ENCODE data around the gene NBDY. TPM values are rescaled to one million over a fixed set of nuclear protein-coding genes. Genes with fewer than 3 reads are reported as not detected.

The NBDY gene
- total RNA-seq, 1 experiment from 2014 or later = 22.4 TPM

DNA sequence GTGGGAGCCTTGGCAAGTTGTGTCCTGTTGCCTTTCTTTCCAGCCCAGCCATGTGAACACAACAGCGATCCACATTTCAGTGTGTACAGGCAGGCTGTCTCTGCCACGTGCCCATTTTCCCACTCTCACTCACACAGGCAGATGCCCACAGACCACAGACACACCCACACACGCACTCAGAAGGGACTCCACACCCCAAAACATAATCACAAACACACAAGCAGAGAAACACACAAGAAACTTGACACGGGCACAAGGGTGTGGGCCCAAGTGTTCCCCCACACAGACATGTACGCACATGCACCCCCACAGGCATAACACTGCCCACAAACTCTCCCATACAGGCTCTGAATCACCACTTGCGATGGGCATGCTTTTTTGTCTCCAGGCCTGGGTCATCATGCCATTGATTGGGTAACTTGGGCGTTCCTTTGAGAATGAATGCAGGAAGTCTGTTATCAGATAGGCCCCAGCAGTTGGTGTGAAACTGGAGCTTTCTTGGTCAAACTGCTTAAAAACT lies 84.3 kb downstream of the NBDY start:
- no peak for DNase-seq (ENCODE audit: low read depth)
- in situ Hi-C loops (cut with HindIII; ENCODE audit: low pct_unique_long_range_greater_than_20kb, low sequenced_read_pairs) = no loop called here

- DNase-seq (ENCODE audit: low read depth) = no peak
- in situ Hi-C loops (cut with HindIII; ENCODE audit: low pct_unique_long_range_greater_than_20kb, low sequenced_read_pairs) = no loop called here
These were observed 88.1 kb downstream of the NBDY start for GRCh38 chrX:56817179-56817578.

DNA sequence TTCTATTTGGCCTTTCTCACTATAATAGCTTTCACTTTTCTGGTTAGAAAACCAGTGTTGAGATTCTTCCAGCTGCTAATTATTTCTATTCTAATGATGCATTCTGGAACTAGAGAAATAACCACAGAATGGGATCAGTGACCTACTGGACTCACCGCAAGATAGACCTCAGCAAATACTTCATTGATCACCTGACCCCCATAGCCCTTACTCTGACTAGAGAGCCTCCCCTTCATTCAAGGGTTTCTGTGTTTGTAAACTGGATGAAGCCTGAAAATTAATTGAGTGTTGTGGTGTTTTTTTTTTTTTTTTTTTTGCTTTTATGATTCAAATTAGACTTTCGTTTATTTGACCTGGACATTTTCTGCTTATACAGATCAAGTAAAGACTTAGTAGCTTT lies 97.0 kb downstream of the NBDY start:
- in situ Hi-C loops (cut with HindIII; ENCODE audit: low pct_unique_long_range_greater_than_20kb, low sequenced_read_pairs) = no loop called here
- DNase-seq (ENCODE audit: low read depth) = no peak

DNA sequence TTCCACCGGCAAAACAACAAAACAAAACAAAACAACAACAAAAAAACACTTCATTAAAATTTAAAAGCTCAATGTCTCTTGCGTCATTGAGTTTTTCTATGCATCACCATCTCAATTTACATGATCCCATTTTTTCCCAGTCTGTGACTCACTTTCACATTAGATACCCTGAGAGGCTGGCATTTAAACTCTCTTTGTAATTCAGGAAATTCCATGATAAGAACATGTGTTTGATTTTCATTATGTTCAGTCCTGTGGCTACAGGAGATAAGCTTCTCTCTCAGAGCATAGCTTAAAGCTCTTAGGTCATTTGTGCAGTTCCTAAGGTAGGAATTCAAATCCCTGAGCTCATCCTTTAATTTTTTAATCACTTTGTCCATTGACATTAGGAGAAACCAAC lies 104.6 kb downstream of the NBDY start:
- in situ Hi-C loops (cut with HindIII; ENCODE audit: low pct_unique_long_range_greater_than_20kb, low sequenced_read_pairs) = no loop called here
- no peak for DNase-seq (ENCODE audit: low read depth)

GRCh38 chrX:56853436-56853835 lies 124.4 kb downstream of the NBDY start:
- DNase-seq (ENCODE audit: low read depth) = no peak
- in situ Hi-C loops (cut with HindIII; ENCODE audit: low pct_unique_long_range_greater_than_20kb, low sequenced_read_pairs) = no loop called here

GRCh38 chrX:56857042-56857441 lies 128.0 kb downstream of the NBDY start:
- in situ Hi-C loops (cut with HindIII; ENCODE audit: low pct_unique_long_range_greater_than_20kb, low sequenced_read_pairs) = no loop called here
- no peak for DNase-seq (ENCODE audit: low read depth)

DNA sequence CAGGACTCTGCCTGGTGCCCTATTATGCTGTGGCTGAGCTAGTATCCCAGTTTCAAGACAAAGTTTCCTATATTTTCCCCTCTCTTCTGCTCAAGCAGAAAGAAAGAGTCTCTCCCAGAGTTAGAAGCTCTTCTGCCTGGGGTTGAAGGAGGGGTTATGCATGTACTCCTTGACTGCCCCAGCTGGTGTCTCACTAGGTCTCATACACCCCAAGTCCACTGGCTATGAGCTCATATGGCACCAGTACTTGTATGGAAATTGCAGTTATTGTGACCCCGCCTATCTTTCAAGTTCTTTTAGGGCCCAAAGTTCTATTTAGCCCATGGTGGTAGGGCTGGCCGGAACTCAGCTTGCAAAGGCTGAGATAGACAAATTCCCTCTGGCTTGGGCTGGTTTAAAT lies 131.8 kb downstream of the NBDY start:
- no peak for DNase-seq (ENCODE audit: low read depth)
- in situ Hi-C loops (cut with HindIII; ENCODE audit: low pct_unique_long_range_greater_than_20kb, low sequenced_read_pairs) = no loop called here

Other genes with a start within 250 kb of the NBDY start
- 1.4 and 3.7 TPM in 2 replicates for gene UBQLN2, start 165.6 kb upstream of the NBDY start, total RNA-seq (2014; rRNA removed; shearing (Covaris generic); ENCODE audit: low replicate concordance)